Measurements from ENCODE around the gene SPI1. TPM values are rescaled to one million over a fixed set of nuclear protein-coding genes. Genes with fewer than 3 reads are reported as not detected.

SPI1 gene
- total RNA-seq, 1 donor, result not detected

DNA sequence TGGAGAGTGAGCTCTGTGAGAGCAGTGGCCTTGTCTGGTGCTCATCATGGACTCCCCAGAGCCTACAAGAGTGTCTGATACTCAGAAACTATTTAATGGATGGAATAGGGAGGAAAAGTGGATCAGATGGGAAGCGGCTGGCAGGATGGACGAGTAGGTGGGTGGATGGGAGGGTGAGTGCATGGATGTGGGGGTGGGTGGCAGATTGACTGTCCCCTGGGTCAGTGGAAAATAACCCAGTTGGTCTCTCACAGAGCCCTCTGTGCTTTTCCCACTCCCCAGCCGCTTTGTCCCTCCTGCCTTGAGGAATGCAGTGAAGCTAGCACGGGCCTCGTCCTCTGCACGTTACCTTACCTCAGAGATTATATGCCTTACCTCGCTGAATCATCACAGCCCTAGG lies 5.9 kb downstream of the SPI1 start:
- TF ChIP-seq, protein P1, sequence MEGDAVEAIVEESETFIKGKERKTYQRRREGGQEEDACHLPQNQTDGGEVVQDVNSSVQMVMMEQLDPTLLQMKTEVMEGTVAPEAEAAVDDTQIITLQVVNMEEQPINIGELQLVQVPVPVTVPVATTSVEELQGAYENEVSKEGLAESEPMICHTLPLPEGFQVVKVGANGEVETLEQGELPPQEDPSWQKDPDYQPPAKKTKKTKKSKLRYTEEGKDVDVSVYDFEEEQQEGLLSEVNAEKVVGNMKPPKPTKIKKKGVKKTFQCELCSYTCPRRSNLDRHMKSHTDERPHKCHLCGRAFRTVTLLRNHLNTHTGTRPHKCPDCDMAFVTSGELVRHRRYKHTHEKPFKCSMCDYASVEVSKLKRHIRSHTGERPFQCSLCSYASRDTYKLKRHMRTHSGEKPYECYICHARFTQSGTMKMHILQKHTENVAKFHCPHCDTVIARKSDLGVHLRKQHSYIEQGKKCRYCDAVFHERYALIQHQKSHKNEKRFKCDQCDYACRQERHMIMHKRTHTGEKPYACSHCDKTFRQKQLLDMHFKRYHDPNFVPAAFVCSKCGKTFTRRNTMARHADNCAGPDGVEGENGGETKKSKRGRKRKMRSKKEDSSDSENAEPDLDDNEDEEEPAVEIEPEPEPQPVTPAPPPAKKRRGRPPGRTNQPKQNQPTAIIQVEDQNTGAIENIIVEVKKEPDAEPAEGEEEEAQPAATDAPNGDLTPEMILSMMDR (IDR thresholded peaks at IDR 0.05; ENCODE audit: insufficient read depth, low read depth, low read length), result no peak
- no peak for DNase-seq (ENCODE audit: low read depth)
- no peak overlapping the region for H3K4me3 ChIP-seq (ENCODE audit: low read depth, low read length)

DNA sequence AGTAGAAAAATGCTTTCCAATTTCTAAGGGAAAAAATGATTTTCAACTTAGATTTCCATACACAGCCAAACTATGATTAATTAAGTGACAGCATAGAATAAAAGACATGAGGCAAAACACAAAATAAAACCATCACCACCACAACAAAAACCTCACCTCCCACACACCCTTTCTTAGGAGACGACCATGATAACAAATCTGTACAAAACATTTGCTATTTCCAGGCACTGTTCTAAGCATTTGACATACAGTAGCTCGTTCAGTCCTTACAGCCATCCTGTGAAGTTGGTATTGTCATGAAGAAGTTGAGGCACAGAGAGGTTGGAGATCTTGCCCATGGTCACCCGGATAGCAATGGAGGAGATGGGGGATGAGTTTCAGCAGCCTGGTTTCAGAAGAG lies 8.7 kb downstream of the SPI1 start:
- peak; percentile 28 for DNase-seq (ENCODE audit: low read depth)
- TF ChIP-seq, protein P1 (IDR thresholded peaks at IDR 0.05; ENCODE audit: insufficient read depth, low read depth, low read length), result no peak
- H3K4me3 ChIP-seq (ENCODE audit: low read depth, low read length), result no peak overlapping the region

DNA sequence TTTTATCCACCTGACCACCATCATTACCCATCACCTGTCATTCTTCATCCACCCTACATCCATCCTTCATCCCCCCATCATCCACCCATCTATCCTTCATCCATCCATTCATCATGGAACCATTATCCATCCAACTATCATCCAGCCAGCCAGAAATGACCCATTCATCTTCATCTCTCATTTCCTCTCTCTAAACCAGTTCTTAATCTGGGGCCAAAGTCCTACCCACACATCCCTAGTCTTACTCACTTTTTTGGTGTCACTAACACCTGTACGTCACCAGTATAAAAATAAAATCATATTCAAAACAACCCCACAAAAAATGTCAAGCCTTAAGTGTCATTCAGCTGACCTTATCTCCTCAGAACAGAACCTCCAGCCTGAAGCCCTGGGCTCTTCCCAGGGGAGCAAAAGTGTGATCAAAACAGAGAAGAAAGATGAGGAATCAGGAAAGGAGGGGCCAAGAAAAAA lies 12.3 kb downstream of the SPI1 start:
- TF ChIP-seq, protein P1 (IDR thresholded peaks at IDR 0.05; ENCODE audit: insufficient read depth, low read depth, low read length), result no peak
- DNase-seq (ENCODE audit: low read depth), result no peak
- no peak overlapping the region for H3K4me3 ChIP-seq (ENCODE audit: low read depth, low read length)

DNA sequence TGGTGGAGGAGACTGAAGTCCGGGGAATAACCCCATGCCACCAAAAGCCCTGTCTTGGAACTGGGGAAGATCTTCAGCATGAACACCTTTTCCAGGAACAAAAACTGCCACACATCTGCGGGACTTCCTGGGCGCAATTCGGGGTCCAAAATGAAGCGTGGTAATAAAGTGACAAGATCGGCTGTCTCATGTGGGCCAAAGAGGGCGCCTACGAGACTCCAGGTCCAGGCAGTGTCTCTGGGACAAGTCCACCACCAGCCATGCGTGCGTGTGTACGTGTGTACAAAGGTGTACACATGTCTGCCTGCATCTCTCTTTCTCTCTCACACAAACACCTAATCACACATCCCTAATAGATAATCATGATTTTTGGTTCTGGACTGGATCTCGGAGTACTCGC lies 16.9 kb downstream of the SPI1 start:
- no peak overlapping the region for H3K4me3 ChIP-seq (ENCODE audit: low read depth, low read length)
- TF ChIP-seq, protein P1 (IDR thresholded peaks at IDR 0.05; ENCODE audit: insufficient read depth, low read depth, low read length), result no peak
- no peak for DNase-seq (ENCODE audit: low read depth)

DNA sequence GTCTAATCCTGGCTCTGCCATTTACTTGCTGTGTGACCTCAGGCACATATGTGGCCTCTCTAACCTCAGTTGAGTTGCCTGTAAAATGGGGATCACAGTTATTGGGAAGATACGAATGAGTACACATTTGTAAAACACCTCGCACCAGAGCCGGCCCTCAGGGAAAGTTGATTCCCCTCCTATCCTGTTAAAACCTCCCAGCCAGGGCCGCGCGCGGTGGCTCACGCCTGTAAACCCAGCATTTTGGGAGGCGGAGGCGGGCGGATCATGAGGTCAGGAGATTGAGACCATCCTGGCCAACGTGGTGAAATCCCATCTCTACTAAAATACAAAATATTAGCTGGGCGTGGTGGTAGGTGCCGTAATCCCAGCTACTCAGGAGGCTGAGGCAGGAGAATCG lies 18.0 kb downstream of the SPI1 start:
- TF ChIP-seq, protein P1 (IDR thresholded peaks at IDR 0.05; ENCODE audit: insufficient read depth, low read depth, low read length), result no peak
- H3K4me3 ChIP-seq (ENCODE audit: low read depth, low read length), result no peak overlapping the region
- DNase-seq (ENCODE audit: low read depth), result no peak

DNA sequence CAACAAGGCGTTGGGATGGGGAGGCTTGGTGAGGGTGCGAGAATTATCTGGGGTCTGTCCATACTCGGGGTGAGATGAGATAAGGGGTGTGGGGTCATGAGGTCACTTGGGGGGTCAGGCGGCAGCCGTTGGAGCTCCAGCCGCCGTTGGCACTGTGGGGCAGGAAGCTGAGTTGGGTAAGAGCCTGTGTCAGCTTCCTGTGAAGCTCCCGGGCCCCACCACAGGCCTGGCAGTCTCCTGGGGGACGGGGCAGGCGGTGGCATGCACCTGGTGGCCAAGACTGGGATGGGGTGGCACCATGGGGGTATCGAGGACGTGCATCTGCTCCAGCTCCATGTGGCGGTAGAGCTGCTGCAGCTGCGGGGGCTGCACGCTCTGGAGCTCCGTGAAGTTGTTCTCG lies 18.8 kb downstream of the SPI1 start:
- TF ChIP-seq, protein P1 (IDR thresholded peaks at IDR 0.05; ENCODE audit: insufficient read depth, low read depth, low read length), result no peak

DNA sequence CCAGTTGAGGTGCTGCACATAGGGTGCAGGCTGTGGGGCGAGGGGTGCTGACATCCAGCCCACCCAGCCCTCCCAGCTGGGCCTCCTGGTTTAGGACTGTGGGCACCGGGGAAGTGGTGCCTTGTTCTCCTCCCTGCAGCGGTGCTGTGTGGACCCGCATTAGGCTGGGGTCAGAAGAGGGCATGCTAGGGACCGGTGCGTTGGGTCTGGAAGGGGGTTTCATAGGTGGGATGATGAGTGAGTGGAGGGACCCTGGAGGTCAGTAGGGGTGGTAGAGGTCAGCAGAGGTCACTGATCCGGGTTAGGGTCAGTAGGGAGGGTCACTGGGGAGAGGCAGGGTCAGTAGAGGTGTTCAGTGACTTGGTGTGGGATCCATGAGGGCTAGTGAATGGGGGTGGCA lies 19.2 kb downstream of the SPI1 start:
- H3K4me3 ChIP-seq (ENCODE audit: low read depth, low read length), result no peak overlapping the region
- TF ChIP-seq, protein P1 (IDR thresholded peaks at IDR 0.05; ENCODE audit: insufficient read depth, low read depth, low read length), result no peak
- DNase-seq (ENCODE audit: low read depth), result no peak

More for the DNA sequence above, 18.8 kb downstream of the SPI1 start:
- no peak overlapping the region for H3K4me3 ChIP-seq (ENCODE audit: low read depth, low read length)
- no peak for DNase-seq (ENCODE audit: low read depth)
